GM13977 (cell line): Measurements from ENCODE around the gene SEMA4C.

ENCODE experiments used
- DNase-seq: peaks from one replicate; pipeline ENCODE4 v3.0.0; 2012; ENCODE audit warnings: low spot score
- CTCF ChIP-seq: IDR thresholded peaks from 2 replicates; pipeline ENCODE4 v1.5.1; 2012; ENCODE audit warnings: mild to moderate bottlenecking, control low read depth; ENCODE audit not compliant: insufficient read depth; ENCODE audit errors: extremely low read depth, missing control alignments
- in situ Hi-C: fragments of 300-500 bp; cut with MboI; formaldehyde crosslinking; loops from one replicate; pipeline ENCODE4 v1.12.0; 2022; ENCODE audit warnings: low sequenced_read_pairs, low pct_unique_long_range_greater_than_20kb, mixed read lengths, inconsistent platforms; ENCODE audit not compliant: unreplicated experiment

SEMA4C gene

DNA sequence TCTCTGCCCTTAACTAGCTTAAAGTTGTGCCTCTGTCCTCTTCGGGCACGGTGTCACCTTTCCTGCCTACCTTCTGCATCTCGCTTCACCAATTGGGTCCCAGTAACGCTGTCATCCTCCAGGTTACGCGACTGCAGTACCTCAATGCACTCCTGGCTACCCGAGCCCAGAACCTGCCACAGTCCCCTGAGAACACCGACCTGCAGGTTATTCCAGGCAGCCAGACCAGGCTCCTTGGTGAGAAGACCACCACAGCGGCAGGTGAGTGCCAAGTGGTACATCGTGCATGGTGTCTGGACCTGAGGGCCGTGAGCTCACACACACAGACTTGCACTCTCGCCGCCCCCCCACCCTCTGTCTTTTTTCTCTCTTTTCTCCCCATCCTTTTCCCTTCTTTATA lies 41.0 kb downstream of the SEMA4C start:
- TF ChIP-seq CTCF, result no peak
- in situ Hi-C loops, result no loop called here

GRCh38 chr2:96828436-96828835 lies 41.4 kb downstream of the SEMA4C start:
- DNase-seq, result no peak
- in situ Hi-C loops, result no loop called here

More for the DNA sequence above, 41.0 kb downstream of the SEMA4C start:
- DNase-seq, result no peak

DNA sequence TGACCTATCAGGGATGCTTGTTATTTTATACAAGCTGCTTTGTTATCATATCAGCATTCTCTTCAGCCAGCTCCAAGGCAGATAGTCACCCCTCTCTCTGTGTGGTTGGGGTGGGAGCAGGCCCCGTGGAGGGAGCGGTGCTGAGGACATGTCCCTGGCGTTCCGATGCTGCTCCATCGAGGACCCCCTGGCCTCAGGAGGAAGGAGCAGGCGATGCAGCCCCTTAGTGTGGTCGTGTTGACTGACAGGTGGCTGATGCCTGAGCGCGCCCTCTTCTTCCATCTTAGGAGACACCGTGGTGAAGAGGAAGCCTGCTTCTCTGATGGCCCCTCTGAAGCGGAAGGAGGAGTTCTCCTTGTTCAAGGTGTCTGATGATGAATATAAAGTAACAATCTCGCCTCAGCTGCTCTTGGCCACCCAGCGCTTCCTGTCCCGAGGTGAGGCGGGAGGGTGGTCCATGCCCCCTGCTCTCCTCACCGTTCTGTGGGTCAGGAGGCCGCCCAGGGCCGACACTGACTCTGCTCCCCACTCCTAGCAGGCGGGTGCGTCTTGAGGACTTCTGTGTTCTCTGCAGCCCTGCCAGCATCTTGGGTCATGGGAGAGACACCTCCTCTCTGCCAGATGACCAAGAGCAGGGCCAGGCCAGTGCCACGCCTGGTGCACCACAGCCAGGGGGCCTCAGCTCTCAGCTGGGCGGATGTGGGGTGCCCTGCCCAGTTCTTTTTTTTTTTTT lies 43.2 kb downstream of the SEMA4C start:
- no peak for DNase-seq
- in situ Hi-C loops, result no loop called here
- no peak for TF ChIP-seq CTCF

More at GRCh38 chr2:96828436-96828835, 41.4 kb downstream of the SEMA4C start:
- no peak for TF ChIP-seq CTCF

GRCh38 chr2:96825057-96825456 lies 44.8 kb downstream of the SEMA4C start:
- no peak for DNase-seq
- no peak for TF ChIP-seq CTCF
- in situ Hi-C loops, result no loop called here

DNA sequence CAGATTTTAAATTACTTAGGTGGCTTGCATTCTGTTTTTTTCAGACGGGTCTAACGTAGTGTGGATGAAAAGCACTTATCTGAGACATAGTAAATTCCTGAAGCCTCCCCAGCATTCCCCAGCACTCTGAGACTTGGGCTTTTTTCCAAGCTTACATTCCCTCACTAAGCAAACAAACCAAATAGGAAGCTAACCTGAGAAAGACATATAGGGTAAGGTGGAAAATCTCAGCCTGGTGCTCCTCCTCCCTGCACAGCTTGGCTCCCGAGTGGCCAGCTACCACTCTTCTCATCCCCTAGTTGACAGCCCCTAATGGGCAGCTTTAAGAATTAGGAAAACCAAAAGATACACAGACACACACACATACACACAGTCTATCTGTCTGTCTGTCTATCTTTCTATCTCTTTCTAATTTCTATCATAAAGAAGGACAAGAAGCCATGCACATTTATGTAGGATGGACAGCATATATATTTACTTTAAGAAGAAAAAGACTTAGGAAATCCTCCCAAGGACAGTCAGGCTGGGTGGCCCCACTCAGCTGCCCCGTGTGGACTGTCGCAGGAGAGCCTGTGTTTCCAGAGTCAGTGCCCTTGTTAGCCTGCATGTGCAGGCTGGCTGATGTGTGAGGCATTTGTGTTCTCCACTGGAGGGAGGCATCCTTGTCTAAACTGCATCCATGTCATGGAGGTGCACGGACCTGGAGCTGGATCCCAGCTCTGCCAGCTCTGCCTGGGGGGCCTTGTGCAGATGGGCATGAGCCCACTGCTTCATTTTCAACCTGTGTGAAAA lies 45.6 kb downstream of the SEMA4C start:
- no peak for DNase-seq
- in situ Hi-C loops, result no loop called here
- TF ChIP-seq CTCF, result no peak

DNA sequence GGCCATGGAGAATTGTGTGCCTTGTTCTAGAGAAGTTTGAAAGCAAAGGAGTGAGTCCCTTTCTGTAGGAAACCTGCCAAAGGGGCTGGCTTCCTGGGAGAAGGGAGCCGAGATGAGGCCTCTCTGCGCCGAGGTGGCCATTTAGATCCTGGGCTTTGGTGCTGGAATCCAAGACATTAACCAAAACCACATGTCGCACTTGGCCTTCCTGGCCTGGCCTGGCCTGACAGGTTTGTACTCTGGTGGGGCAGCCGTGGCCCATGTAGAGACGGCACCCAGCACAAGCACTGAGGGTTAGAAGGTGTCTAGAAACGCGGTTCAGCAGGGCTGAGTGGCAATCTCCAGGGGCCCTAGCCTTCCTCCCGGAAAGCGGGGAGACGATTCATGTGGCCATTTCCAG lies 46.7 kb downstream of the SEMA4C start:
- TF ChIP-seq CTCF, result no peak
- in situ Hi-C loops, result no loop called here
- DNase-seq, result no peak
